Stimulated activated naive CD8-positive, alpha-beta T cell treated with anti-CD3 and anti-CD28 coated beads, Interleukin-15, Interleukin-2, amounts not matched to agents 100 U/mL and 50 U/mL, for 24 hours (primary cell): ENCODE results near the gene MTNR1B.

ENCODE experiments used
- ATAC-seq: fragments of 150-1000 bp; cut with Tn5 transposase; one replicate; pipeline ENCODE4 v1.10.0; 2021
- DNase-seq: peaks from one replicate; pipeline ENCODE4 v3.0.0; 2021

Gene MTNR1B

DNA sequence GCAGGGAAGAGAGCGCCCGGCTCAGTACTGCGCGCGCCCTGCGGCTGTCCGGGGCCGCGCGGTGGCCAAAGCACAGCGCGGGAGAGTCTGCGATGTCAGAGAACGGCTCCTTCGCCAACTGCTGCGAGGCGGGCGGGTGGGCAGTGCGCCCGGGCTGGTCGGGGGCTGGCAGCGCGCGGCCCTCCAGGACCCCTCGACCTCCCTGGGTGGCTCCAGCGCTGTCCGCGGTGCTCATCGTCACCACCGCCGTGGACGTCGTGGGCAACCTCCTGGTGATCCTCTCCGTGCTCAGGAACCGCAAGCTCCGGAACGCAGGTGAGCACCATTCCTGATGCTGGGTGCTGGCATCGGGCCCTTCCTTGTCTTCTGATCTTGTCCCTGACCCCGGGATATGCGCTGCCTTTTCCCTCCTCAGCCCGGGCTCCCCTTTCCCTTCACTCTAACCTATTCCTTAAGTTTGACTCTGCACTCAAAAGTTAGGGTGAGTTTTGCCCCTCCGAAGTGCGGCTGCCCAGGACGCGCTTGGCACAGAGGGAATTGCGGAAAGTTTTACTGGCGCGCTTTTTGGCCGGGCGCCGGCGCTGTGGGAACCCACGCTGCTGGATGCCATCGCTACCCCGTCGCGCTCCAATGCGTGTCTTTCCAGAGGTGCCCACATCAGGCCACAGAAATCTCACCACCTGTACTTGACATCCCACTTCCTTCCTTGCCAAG is at the start of gene MTNR1B:
Gene MTNR1B (plus strand): TSS at position 18 of the 714 bp plus-strand sequence. CDS start 75 bp downstream, at position 93.
- no peak for DNase-seq
- no peak for ATAC-seq

DNA sequence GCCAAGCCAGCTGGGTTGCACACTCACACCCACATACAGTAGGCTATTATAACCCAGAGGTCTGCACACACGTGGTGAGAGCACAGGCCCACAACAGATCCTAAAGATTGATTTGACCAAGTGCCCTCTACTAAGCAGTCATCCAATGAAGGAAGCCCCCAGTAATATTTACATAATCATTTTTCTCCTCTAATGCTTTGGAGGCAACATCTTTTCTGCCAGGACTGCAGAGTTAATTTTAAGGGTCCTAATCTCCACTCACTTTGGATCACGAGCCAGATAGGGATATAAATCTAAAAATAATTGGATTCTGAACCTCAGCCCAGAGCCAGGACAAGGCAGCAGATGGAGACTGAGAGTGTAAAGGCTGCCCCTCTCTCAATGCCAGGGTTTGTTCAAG is 49.1 kb upstream of the MTNR1B start:
- no peak for ATAC-seq
- DNase-seq: no peak

DNA sequence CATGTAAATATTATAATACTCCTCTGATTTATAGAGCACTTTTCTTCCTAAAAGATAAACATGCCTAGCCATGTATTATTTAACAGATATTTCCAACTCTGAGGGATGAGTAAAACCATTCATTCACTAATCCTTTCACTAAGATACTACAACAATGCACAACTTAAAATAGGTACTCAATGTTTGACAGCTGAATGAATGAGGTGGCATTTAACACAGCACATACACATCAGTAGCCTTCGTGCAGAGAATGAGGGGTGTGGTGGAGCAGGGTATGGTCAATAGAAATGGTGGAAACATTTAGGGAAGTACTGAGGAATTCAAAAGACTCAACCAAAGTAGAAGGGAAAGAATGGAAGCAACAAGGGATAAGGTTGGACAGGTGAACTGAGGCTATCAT is 46.7 kb upstream of the MTNR1B start:
- ATAC-seq: no peak
- no peak for DNase-seq

DNA sequence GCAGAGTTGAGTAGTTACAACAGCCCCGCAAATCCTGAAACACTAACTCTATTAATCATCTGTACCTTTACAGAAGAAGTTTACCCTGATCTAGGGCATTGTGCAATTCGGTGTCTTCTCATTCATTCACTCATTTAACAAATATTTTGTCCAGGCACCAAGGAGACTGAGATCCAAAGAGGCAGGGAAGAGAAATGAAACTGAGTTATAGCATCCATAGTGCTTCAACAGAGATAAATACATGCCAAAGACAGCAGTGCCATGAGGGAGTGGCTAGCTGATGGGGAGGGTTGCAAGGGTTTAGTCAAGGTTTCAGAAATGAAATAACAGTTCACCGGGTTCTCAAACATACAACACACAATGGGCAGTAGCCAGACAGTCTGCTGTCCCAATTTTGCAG is 40.2 kb upstream of the MTNR1B start:
- ATAC-seq: no peak
- DNase-seq: no peak

DNA sequence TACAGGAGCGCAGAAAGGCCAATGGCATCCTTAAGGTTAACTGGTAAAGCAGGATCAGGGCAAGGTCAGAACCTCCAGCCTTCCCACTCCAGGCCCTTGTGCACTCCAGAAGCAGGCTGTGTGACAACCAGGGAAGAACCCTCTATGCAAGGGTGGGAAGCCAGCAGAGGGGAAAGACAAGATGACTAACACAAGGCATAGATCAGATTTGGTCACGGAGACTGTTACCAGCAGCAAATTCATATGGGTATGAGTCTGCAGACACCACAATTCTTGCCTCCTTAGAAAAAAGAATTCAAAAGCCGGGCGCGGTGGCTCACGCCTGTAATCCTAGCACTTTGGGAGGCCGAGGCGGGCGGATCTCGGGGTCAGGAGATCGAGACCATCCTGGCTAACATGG is 39.8 kb upstream of the MTNR1B start:
- ATAC-seq (no peak), DNase-seq (no peak)

GRCh38 chr11:92931746-92932422 is 37.6 kb upstream of the MTNR1B start:
- no peak for DNase-seq
- no peak for ATAC-seq

GRCh38 chr11:92939305-92939704 is 30.1 kb upstream of the MTNR1B start:
- DNase-seq (no peak), ATAC-seq (no peak)

DNA sequence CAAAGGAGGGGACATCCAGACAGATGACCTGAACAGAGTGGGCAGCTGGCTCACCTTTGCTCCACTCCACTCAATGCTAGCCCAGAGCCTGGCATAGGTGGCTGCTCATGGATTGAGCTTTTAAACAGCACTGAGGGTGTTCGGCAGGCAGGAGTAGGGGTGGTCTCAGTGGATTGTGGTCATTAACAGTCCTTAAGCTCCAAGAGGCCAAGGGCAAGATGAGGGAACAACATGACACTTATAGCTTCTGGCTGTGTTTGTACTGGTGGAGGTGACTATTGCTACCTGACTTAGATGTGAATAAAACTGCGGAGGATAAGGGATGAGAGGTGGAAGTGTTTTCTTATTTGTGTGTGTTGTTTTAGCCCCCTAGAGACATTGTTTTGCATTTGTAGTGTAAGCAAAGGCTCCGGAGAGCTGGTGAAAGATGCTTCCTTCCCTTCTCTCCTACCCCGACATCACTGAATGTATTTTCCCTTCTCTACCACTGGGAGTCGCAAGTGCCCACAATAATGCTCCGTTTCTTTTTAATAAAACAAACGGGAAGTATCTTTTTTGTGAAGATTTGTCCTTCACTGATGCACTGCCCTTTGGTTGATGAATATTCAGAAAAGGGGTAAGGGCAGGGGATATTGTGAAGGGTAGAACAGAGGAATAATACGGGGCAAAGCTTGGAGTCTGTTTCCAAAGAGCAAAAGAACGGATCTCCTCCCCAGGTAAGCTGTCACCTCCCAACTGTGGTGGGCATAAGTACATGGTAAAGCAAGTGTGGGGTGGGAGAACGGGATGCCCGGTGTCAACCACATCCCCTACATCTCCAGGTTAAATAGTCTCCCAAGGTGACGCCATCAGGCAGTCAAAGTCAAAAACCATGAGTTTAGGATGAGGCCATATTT is 27.5 kb upstream of the MTNR1B start:
- no peak for DNase-seq
- peak; percentile 28 for ATAC-seq

- no peak for DNase-seq
- no peak for ATAC-seq
Measured at GRCh38 chr11:92946707-92947106, 22.7 kb upstream of the MTNR1B start.

- no peak for ATAC-seq
- DNase-seq: no peak
Measured at GRCh38 chr11:92948116-92948515, 21.3 kb upstream of the MTNR1B start.

DNA sequence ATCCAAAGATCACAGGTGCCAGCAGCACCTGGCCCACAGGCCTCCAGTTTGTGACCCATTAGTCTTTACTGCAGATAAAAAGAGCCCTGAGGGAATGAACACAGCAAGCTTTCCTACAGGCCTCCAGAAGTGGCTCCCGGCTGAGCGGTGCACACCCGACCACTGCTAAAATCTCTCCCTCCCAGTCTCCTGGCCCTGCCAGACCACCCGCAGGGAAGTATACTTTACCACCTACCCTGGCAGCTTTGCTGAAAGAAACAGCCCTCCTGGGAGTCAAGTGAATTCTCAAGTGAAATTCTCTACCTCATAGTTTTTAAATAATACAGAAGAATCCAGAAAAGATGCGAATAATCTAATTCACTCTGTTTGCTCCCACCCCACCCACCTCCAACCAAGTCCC is 15.4 kb upstream of the MTNR1B start:
- no peak for ATAC-seq
- no peak for DNase-seq

DNA sequence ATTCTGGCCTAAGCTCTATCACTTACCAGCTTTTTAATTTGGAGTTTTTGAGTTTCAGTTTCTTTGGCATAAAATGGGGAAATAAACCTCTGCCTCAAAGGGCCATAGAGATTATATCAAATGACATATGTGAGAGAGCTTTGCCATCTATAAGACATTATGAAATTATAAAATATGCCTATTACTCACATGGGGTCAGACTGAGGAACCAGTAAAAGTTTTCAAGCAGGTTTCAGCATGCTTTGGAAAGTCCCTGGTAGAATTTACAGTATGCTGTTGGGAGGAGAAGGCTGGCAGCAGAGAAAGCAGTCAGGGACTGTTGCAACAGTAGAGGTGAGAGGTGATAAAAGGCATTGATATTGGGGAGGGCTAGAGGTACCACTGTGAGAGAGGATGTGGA is 13.6 kb upstream of the MTNR1B start:
- DNase-seq (no peak), ATAC-seq (peak; percentile 14)

DNA sequence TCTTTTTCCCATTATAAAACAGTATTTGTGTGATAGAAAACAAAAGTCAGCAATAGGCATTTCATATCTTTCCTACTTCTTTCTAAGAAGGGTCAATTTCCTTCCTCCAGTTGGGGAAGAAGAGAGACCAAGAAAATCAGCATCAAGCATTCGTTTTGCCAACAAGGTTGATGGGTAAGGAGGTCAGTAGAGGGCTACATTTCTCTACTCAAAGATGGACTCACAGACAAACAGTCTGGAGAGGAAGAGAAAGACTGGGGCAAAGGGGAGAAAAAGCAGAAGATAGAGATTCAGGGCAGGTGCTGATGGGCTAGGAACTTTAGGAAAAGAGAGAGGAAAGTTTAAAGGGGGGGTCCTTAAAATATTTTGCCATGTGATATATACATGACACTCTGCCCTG is 8.6 kb upstream of the MTNR1B start:
- ATAC-seq: no peak
- DNase-seq: no peak

DNA sequence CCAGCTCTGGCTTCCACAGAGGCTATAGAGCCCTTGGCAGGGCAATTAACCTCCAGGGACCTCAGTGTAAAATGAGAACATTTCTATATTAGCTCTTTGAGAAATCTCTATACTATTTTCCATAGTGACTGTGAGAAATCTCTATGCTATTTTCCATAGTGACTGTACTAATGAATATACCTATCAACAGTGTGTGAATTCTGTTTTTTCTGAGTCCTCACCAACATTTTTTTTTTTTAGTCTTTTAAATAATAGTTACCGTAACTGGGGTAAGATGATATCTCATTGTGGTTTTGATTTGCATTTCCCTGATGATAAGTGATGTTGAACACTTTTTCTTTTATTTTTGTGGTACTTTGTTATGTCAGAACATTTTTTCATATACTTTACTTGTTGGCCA is 7.0 kb upstream of the MTNR1B start:
- ATAC-seq (no peak), DNase-seq (no peak)

DNA sequence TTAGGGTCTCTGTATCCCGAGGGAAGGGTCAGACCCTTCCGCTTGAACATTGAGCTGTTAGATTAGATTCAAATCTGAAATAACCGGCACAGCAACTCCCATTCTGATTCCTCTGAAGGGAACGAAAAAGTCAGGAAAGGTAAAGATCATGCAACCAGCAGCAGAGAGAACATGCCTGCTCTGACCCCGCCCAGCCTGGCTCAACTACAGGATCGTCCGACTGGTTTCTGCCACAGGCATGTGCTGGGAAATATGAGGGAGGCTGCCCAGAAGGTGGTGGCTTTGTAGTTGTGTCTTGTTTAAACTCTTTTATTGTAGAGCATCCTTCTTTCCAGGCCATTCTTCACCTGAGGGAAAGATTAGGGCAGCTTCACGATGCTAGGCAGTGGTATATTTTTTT is 5.0 kb upstream of the MTNR1B start:
- no peak for ATAC-seq
- DNase-seq: no peak

DNA sequence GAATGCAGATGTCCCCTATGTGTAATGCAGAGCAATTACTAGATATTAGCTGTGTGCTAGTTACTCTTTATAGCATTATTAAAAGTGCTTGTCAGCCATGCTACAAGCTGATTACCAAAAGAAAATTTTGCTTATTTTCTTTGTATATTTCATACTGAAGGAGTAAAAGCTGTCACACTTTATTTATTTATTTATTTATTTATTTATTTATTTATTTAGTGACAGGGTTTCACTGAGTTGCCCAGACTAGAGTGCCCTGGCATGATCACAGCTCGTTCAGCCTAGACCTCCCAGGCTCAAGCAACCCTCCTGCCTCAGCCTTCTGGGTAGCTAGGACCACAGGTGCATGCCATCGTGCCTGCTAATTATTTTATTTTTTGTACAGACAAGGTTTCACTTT is 4.3 kb upstream of the MTNR1B start:
- ATAC-seq (no peak), DNase-seq (no peak)

DNA sequence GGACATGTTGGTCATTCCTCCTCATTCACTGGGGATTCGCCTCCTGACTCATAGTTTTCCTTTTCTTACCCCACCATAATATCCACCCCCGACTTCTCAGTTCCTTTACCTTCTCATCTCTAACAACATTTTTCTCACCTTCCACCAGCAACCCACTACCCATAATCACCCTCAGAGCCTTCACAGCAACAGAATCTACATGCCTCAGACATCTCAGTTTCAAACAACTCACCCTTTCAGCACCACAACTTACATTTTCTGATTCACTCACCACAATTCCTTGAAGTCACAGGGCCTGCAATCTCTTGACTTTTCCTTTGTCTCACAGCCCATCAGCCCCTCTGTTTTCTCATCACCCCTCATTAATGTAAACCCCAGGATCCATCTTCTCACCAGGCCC is 2.3 kb upstream of the MTNR1B start:
- no peak for ATAC-seq
- no peak for DNase-seq

DNA sequence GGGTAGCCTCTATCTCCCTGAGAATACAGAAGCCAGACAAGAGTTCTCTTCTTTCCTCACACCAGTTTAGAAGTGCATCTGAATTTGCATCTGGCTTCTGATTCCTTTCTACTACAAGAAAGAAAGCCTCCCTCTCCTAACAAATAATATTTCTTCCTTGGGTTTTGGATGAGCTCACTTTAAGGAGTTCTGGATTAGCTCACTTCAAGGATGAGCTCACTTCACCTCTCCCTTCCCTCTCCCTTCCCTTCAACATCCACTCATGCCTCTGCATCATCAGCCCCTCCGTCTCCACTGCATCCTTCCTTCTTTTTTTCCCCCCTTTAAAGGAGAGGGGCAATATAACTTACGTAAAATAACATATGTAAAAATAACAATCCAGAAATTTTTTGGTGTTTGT is 1.6 kb upstream of the MTNR1B start:
- no peak for DNase-seq
- no peak for ATAC-seq

DNA sequence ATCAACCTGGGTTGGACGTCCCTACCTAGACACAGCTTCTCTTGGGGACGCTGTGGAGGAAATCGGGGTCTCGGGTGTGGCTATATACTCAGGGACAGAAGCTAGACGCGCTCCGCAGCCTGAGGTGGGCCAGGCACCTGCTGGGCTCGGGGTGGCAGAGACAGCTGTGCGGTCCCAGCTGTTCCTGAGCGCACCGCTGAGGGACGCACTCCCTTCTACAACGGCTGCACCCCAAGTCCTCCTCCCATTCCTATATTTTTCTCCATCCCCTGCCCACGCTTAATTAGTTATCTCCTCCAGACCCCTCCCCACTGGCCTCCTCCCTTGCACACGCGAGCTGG is 188 bp upstream of the MTNR1B start:
- ATAC-seq: no peak
- DNase-seq: no peak

GRCh38 chr11:92972248-92972647 is 2.8 kb downstream of the MTNR1B start:
- ATAC-seq: no peak

GRCh38 chr11:92975285-92975684 is 5.8 kb downstream of the MTNR1B start:
- no peak for DNase-seq
- ATAC-seq: no peak

More at GRCh38 chr11:92972248-92972647, 2.8 kb downstream of the MTNR1B start:
- no peak for DNase-seq

GRCh38 chr11:92976681-92977080 is 7.2 kb downstream of the MTNR1B start:
- DNase-seq (no peak), ATAC-seq (no peak)

GRCh38 chr11:92977401-92977800 is 8.0 kb downstream of the MTNR1B start:
- no peak for DNase-seq
- ATAC-seq: no peak
